ENCODE data around the gene MICALL1.

DNA sequence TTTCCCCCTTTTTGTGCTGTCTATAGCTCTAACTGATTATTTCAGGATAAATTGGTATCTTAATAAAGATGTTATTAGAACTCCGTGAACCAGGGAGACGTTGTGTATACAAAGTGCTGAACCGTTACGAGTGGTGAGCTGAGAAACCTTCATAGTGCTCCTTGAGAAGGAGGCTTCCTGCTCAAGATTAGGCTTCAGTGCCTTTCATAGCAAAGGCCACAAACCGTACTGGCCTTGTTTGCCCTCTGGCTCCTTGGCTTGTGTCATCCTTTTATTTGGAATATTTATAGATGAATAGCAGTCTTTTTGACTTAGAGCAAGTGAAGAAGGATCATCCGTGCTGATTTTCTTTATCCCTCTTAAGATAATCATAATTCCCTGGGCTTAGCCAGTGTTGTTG is 40.6 kb upstream of the MICALL1 start:
- TF ChIP-seq EZH2phosphoT487 (IDR thresholded peaks at IDR 0.05; ENCODE audit: borderline replicate concordance, low read length): no peak
- TF ChIP-seq, protein P1, sequence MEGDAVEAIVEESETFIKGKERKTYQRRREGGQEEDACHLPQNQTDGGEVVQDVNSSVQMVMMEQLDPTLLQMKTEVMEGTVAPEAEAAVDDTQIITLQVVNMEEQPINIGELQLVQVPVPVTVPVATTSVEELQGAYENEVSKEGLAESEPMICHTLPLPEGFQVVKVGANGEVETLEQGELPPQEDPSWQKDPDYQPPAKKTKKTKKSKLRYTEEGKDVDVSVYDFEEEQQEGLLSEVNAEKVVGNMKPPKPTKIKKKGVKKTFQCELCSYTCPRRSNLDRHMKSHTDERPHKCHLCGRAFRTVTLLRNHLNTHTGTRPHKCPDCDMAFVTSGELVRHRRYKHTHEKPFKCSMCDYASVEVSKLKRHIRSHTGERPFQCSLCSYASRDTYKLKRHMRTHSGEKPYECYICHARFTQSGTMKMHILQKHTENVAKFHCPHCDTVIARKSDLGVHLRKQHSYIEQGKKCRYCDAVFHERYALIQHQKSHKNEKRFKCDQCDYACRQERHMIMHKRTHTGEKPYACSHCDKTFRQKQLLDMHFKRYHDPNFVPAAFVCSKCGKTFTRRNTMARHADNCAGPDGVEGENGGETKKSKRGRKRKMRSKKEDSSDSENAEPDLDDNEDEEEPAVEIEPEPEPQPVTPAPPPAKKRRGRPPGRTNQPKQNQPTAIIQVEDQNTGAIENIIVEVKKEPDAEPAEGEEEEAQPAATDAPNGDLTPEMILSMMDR (IDR thresholded peaks at IDR 0.05; ENCODE audit: low read depth, low read length, poor library complexity, severe bottlenecking): no peak
